Fibroblast of skin of left quadriceps (primary cell): ENCODE data around the gene PRPSAP1.
"Not testable (repeated sequence)": the region's sequence is repeated elsewhere in the genome, so short reads cannot be mapped to it uniquely, and the experiment has no call there.

Experiments
- DNase-seq, 2 experiments: peaks; one replicate each; pipeline ENCODE4 v3.0.0-alpha.2; 2013; ENCODE audit warnings: low read depth in 2 of 2

The PRPSAP1 gene

GRCh38 chr17:76360461-76360860, 6.7 kb upstream of the PRPSAP1 start:
- no peak for DNase-seq

- not testable (repeated sequence) for DNase-seq
Observed at GRCh38 chr17:76359776-76360175, 6.1 kb upstream of the PRPSAP1 start.

- DNase-seq = no peak
Observed at GRCh38 chr17:76359375-76359774, 5.7 kb upstream of the PRPSAP1 start.

GRCh38 chr17:76357597-76358158, 4.0 kb upstream of the PRPSAP1 start:
- DNase-seq = no peak

GRCh38 chr17:76356803-76357456, 3.2 kb upstream of the PRPSAP1 start:
- no peak for DNase-seq

- no peak for DNase-seq
Observed at GRCh38 chr17:76354747-76355310, 1.1 kb upstream of the PRPSAP1 start.

- no peak for DNase-seq
Observed at GRCh38 chr17:76354317-76354729, 607 bp upstream of the PRPSAP1 start.

- no peak for DNase-seq
Observed at GRCh38 chr17:76353004-76353598, 615 bp downstream of the PRPSAP1 start.

GRCh38 chr17:76351526-76352071, 2.1 kb downstream of the PRPSAP1 start:
- DNase-seq = no peak

- DNase-seq = no peak
Observed at GRCh38 chr17:76350463-76350862, 3.3 kb downstream of the PRPSAP1 start.

GRCh38 chr17:76346936-76347335, 6.8 kb downstream of the PRPSAP1 start:
- DNase-seq = not testable (repeated sequence)

- no peak for DNase-seq
Observed at GRCh38 chr17:76345377-76345974, 8.2 kb downstream of the PRPSAP1 start.

- no peak for DNase-seq
Observed at GRCh38 chr17:76343106-76343505, 10.6 kb downstream of the PRPSAP1 start.

- DNase-seq = no peak
Observed at GRCh38 chr17:76341301-76341700, 12.4 kb downstream of the PRPSAP1 start.

- DNase-seq = peak; percentile 13
Observed at GRCh38 chr17:76337413-76337777, 16.3 kb downstream of the PRPSAP1 start.

GRCh38 chr17:76336756-76337412, 16.8 kb downstream of the PRPSAP1 start:
- DNase-seq = no peak

GRCh38 chr17:76335716-76336381, 17.9 kb downstream of the PRPSAP1 start:
- no peak for DNase-seq

- DNase-seq = no peak
Observed at GRCh38 chr17:76333673-76334505, 19.8 kb downstream of the PRPSAP1 start.

- DNase-seq = no peak
Observed at GRCh38 chr17:76331083-76331482, 22.6 kb downstream of the PRPSAP1 start.

GRCh38 chr17:76329664-76330063, 24.1 kb downstream of the PRPSAP1 start:
- DNase-seq = no peak
